ENCODE measurements around the gene MRPS17.
"Not testable (repeated sequence)": the region's sequence is repeated elsewhere in the genome, so short reads cannot be mapped to it uniquely, and the experiment has no call there.

The MRPS17 gene

GRCh38 chr7:55951637-55952351, at the start of gene MRPS17:
MRPS17 (plus strand) TSS chr7:55951877; CDS start chr7:55953196, 1,319 bp downstream.
- peak; percentile 89 for DNase-seq (ENCODE audit: low read depth)

- DNase-seq (ENCODE audit: low read depth), result no peak
Measured at GRCh38 chr7:55903985-55904759, 47.5 kb upstream of the MRPS17 start.

GRCh38 chr7:55912748-55913158, 38.9 kb upstream of the MRPS17 start:
- DNase-seq (ENCODE audit: low read depth), result no peak

- no peak for DNase-seq (ENCODE audit: low read depth)
Measured at GRCh38 chr7:55917771-55918170, 33.9 kb upstream of the MRPS17 start.

GRCh38 chr7:55928006-55928767, 23.5 kb upstream of the MRPS17 start:
- DNase-seq (ENCODE audit: low read depth), result no peak

- no peak for DNase-seq (ENCODE audit: low read depth)
Measured at GRCh38 chr7:55931421-55932151, 20.1 kb upstream of the MRPS17 start.

- no peak for DNase-seq (ENCODE audit: low read depth)
Measured at GRCh38 chr7:55939514-55940123, 12.1 kb upstream of the MRPS17 start.

- no peak for DNase-seq (ENCODE audit: low read depth)
Measured at GRCh38 chr7:55946545-55946944, 5.1 kb upstream of the MRPS17 start.

GRCh38 chr7:55952352-55952671, 635 bp downstream of the MRPS17 start:
- DNase-seq (ENCODE audit: low read depth), result not testable (repeated sequence)

GRCh38 chr7:55953707-55954475, 2.2 kb downstream of the MRPS17 start:
- no peak for DNase-seq (ENCODE audit: low read depth)

GRCh38 chr7:55957190-55957589, 5.5 kb downstream of the MRPS17 start:
- no peak for DNase-seq (ENCODE audit: low read depth)

- no peak for DNase-seq (ENCODE audit: low read depth)
Measured at GRCh38 chr7:55962014-55962413, 10.3 kb downstream of the MRPS17 start.

- DNase-seq (ENCODE audit: low read depth), result no peak
Measured at GRCh38 chr7:55963584-55964168, 12.0 kb downstream of the MRPS17 start.

- DNase-seq (ENCODE audit: low read depth), result peak; percentile 42
Measured at GRCh38 chr7:55964261-55965099, 12.8 kb downstream of the MRPS17 start, which contains the start of gene NIPSNAP2. NIPSNAP2 (plus strand) TSS chr7:55964585; CDS start chr7:55964610, 25 bp downstream.

- DNase-seq (ENCODE audit: low read depth), result no peak
Measured at GRCh38 chr7:55965100-55965470, 13.4 kb downstream of the MRPS17 start.

GRCh38 chr7:55965805-55966421, 14.2 kb downstream of the MRPS17 start:
- no peak for DNase-seq (ENCODE audit: low read depth)

GRCh38 chr7:55966851-55967250, 15.2 kb downstream of the MRPS17 start:
- no peak for DNase-seq (ENCODE audit: low read depth)

GRCh38 chr7:55969391-55969790, 17.7 kb downstream of the MRPS17 start:
- DNase-seq (ENCODE audit: low read depth), result no peak

- DNase-seq (ENCODE audit: low read depth), result no peak
Measured at GRCh38 chr7:55970561-55970960, 18.9 kb downstream of the MRPS17 start.
